OCI-LY3 (cell line): ENCODE measurements around the gene CTNNA3.

ENCODE experiments used
- H2AFZ ChIP-seq: fragments of 200-600, 300-600 bp; shearing (Covaris generic); 2 replicates; pipeline ENCODE4 v1.6.0; 2014; ENCODE audit warnings: antibody characterized with exemption, low read depth, low read length
- H3K27ac ChIP-seq: fragments of 200-600, 300-600 bp; sonication (generic); 2 replicates; pipeline ENCODE4 v1.5.1; 2014; ENCODE audit warnings: mild to moderate bottlenecking, low read length, moderate library complexity, mixed read lengths
- H3K27me3 ChIP-seq: fragments of 200-600, 300-600 bp; sonication (generic); 2 replicates; pipeline ENCODE4 v1.6.1; 2014; ENCODE audit warnings: low read depth, low read length, mixed read lengths
- H3K36me3 ChIP-seq: fragments of 200-600, 300-600 bp; sonication (generic); replicated peaks from 2 replicates; pipeline ENCODE3; 2014; ENCODE audit warnings: low read depth, low read length, mixed read lengths
- H3K4me1 ChIP-seq: fragments of 300-600, 200-600 bp; sonication (generic); 2 replicates; pipeline ENCODE4 v1.6.1; 2014; ENCODE audit warnings: low read length, mixed read lengths
- H3K4me2 ChIP-seq: fragments of 200-600, 300-600 bp; sonication (generic); 2 replicates; pipeline ENCODE4 v1.6.1; 2014; ENCODE audit warnings: low read length, mixed read lengths
- H3K4me3 ChIP-seq: fragments of 300-600, 200-600 bp; sonication (generic); 2 replicates; pipeline ENCODE4 v1.5.1; 2014; ENCODE audit warnings: antibody characterized with exemption, mild to moderate bottlenecking, low read length, moderate library complexity
- H3K79me2 ChIP-seq: fragments of 300-600, 200-600 bp; shearing (Covaris generic); 2 replicates; pipeline ENCODE4 v1.6.1; 2014; ENCODE audit warnings: mild to moderate bottlenecking, low read length, mixed read lengths
- H3K9ac ChIP-seq: fragments of 300-600, 200-600 bp; shearing (Covaris generic); 2 replicates; pipeline ENCODE4 v1.6.0; 2014; ENCODE audit warnings: mild to moderate bottlenecking, low read length, moderate library complexity
- H3K9me3 ChIP-seq: fragments of 200-600, 300-600 bp; shearing (Covaris generic); 2 replicates; pipeline ENCODE4 v1.6.1; 2014; ENCODE audit warnings: low read length, mixed read lengths; ENCODE audit not compliant: insufficient read depth
- H4K20me1 ChIP-seq: fragments of 200-600, 300-600 bp; sonication (generic); 2 replicates; pipeline ENCODE4 v1.6.1; 2016; ENCODE audit warnings: low read length, mixed read lengths; ENCODE audit not compliant: insufficient read depth
- EZH2phosphoT487 ChIP-seq: fragments of 200-600 bp; shearing (Covaris generic); IDR thresholded peaks from 2 replicates; pipeline ENCODE4 v1.6.1; 2018; ENCODE audit warnings: antibody characterized with exemption, mixed run types, low read depth
- TF ChIP-seq, protein P1 (sequence below): fragments of 200-600, 300-600 bp; sonication (generic); IDR thresholded peaks from 2 replicates; pipeline ENCODE4 v1.5.1; 2014; ENCODE audit warnings: antibody characterized with exemption, low read length, low read depth

CTNNA3 gene

GRCh38 chr10:66552331-66552730 lies 1143.7 kb downstream of the CTNNA3 start:
- Histone ChIP-seq H3K9ac (no peak overlapping the region), H3K79me2 (no peaks in the 10 kb centered on the region), H3K36me3 (no peaks in the 10 kb centered on the region), H3K4me2 (no peak overlapping the region), H2AFZ (no peak overlapping the region), H3K4me3 (no peak overlapping the region), H3K27ac (no peak overlapping the region), H3K9me3 (no peaks in the 10 kb centered on the region), H3K27me3 (no peaks in the 10 kb centered on the region), H4K20me1 (no peaks in the 10 kb centered on the region), H3K4me1 (no peaks in the 10 kb centered on the region)
- TF ChIP-seq, protein P1, sequence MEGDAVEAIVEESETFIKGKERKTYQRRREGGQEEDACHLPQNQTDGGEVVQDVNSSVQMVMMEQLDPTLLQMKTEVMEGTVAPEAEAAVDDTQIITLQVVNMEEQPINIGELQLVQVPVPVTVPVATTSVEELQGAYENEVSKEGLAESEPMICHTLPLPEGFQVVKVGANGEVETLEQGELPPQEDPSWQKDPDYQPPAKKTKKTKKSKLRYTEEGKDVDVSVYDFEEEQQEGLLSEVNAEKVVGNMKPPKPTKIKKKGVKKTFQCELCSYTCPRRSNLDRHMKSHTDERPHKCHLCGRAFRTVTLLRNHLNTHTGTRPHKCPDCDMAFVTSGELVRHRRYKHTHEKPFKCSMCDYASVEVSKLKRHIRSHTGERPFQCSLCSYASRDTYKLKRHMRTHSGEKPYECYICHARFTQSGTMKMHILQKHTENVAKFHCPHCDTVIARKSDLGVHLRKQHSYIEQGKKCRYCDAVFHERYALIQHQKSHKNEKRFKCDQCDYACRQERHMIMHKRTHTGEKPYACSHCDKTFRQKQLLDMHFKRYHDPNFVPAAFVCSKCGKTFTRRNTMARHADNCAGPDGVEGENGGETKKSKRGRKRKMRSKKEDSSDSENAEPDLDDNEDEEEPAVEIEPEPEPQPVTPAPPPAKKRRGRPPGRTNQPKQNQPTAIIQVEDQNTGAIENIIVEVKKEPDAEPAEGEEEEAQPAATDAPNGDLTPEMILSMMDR: no peak
- no peak for TF ChIP-seq EZH2phosphoT487

DNA sequence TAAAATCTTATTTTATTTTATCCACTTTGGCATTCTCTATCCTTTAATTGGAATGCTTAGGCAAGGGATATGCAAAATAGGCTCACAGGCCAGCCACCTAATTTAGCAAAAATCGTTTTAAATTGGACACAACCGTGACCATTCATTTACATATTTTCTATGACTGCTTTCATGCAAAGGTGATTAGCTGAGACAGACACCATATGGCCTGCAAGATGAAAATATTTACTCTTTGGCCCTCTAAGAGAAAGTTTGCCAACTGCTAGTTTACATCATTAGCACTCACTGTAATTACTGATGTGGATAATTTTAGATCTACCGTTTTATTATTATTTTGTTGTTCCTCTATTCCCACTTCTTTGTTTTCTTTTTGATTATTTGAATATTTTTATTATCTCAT lies 1145.6 kb downstream of the CTNNA3 start:
- Histone ChIP-seq H3K9ac (no peak overlapping the region), H3K27ac (no peak overlapping the region), H2AFZ (no peak overlapping the region), H3K4me1 (no peaks in the 10 kb centered on the region), H3K9me3 (no peaks in the 10 kb centered on the region), H3K27me3 (no peaks in the 10 kb centered on the region), H4K20me1 (no peaks in the 10 kb centered on the region), H3K79me2 (no peaks in the 10 kb centered on the region), H3K4me3 (no peak overlapping the region), H3K36me3 (no peaks in the 10 kb centered on the region), H3K4me2 (no peak overlapping the region)
- TF ChIP-seq, protein P1: no peak
- no peak for TF ChIP-seq EZH2phosphoT487

- Histone ChIP-seq H3K4me1 (no peaks in the 10 kb centered on the region), H3K79me2 (no peaks in the 10 kb centered on the region), H3K9ac (no peak overlapping the region), H3K4me2 (no peak overlapping the region), H3K27ac (no peak overlapping the region), H4K20me1 (no peaks in the 10 kb centered on the region), H3K9me3 (no peaks in the 10 kb centered on the region), H3K4me3 (no peak overlapping the region), H3K36me3 (no peaks in the 10 kb centered on the region), H3K27me3 (no peaks in the 10 kb centered on the region), H2AFZ (no peak overlapping the region)
- no peak for TF ChIP-seq EZH2phosphoT487
- TF ChIP-seq, protein P1: no peak
Measured at GRCh38 chr10:66538908-66539307, 1157.1 kb downstream of the CTNNA3 start.

DNA sequence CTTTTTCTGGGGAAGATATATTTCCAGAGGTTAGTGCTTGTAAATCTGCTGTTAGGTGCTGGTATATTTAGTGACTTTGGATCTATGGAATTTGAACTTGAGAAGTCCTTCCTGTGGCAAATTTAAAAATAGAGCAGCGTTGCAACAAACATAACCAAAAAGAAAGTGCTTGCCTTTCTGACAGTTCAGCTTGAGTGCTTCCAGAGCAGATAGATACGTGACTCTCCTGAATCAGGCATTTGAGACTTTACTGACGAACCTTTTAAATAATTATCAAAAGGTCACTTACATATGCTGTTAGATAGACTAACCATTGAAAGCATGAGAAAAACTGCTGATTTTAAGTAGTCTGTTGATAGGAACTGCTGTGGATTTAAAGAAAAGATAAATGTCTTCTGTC lies 1157.6 kb downstream of the CTNNA3 start:
- TF ChIP-seq, protein P1: no peak
- TF ChIP-seq EZH2phosphoT487: no peak
- H3K36me3 ChIP-seq: no peaks in the 10 kb centered on the region
- no peak overlapping the region for H3K4me2 ChIP-seq
- no peaks in the 10 kb centered on the region for H3K9me3 ChIP-seq
- H3K9ac ChIP-seq: no peak overlapping the region
- H3K79me2 ChIP-seq: no peaks in the 10 kb centered on the region
- H3K27me3 ChIP-seq: no peaks in the 10 kb centered on the region
- no peak overlapping the region for H3K27ac ChIP-seq
- no peaks in the 10 kb centered on the region for H4K20me1 ChIP-seq
- H2AFZ ChIP-seq: no peak overlapping the region
- no peak overlapping the region for H3K4me3 ChIP-seq
- no peaks in the 10 kb centered on the region for H3K4me1 ChIP-seq
